SH-SY5Y (cell line): Measurements from ENCODE around the gene EML3.

Source experiments
- GATA2 ChIP-seq: IDR thresholded peaks from 2 replicates; pipeline ENCODE4 v1.6.1; 2011; ENCODE audit warnings: mild to moderate bottlenecking, low read depth, low read length
- GATA3 ChIP-seq: IDR thresholded peaks from 2 replicates; pipeline ENCODE4 v1.6.1; 2011; ENCODE audit warnings: low read depth, mild to moderate bottlenecking, low read length, moderate library complexity

The EML3 gene

DNA sequence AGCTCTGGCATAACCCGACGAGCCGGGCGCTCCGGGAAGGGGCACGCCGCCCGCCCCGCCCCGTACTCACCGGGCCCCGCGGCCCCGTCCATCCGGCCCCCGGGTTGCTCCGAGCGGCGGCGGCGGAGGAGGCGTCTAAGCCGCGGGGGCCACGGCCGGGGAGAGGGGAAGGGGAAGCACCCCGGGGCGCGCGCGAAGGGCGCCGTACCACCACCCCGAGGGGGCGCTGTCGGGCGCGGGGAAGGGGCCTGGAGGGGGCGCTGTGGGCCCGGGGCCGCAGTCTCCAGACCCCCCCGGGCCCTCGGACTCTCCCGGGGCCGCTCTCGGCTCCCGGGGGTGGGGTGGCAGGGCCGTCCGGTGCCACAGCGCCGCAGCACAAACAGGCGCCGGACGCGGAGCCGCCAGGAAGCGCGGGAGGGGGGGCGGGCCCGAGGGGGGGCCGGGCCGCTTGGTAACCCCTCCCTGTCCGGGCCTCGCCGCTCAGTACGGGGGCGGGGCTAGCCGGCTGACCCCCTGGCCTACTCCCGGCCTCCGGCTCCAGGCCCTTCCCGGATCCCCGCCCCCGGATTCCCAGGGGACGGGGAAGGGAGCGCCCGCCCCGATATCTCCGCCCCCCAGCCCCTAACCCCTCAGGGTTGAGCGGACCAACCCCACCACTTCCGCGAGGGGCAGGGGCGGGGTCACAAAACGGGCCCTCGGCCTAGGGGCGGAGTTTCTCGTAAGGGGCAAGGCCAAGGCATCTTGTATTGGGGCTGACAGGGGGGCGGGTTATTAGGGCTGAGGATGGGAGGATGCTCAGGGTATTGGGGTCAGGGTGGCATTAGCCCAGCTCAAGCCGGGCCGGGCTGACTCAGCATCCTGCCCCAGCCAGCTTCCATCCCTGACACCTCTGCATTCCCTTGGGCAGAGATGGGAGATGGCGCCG is at the start of gene EML3, which contains the start of gene ROM1:
EML3 (minus strand) TSS at position 410 of the 925 bp plus-strand sequence; CDS start at position 92, 318 bp downstream.
ROM1 (plus strand) TSS at position 892 of the 925 bp plus-strand sequence; CDS start at position 917, 25 bp downstream.
- TF ChIP-seq GATA3 = no peak
- TF ChIP-seq GATA2 = no peak

GRCh38 chr11:62656796-62657429 is 44.3 kb upstream of the EML3 start:
- no peak for TF ChIP-seq GATA3
- no peak for TF ChIP-seq GATA2

- TF ChIP-seq GATA2 (no peak), GATA3 (no peak)
Measured at GRCh38 chr11:62654297-62654696, 41.7 kb upstream of the EML3 start.

GRCh38 chr11:62652161-62653006 is 39.8 kb upstream of the EML3 start:
- TF ChIP-seq GATA2 (no peak), GATA3 (no peak)

DNA sequence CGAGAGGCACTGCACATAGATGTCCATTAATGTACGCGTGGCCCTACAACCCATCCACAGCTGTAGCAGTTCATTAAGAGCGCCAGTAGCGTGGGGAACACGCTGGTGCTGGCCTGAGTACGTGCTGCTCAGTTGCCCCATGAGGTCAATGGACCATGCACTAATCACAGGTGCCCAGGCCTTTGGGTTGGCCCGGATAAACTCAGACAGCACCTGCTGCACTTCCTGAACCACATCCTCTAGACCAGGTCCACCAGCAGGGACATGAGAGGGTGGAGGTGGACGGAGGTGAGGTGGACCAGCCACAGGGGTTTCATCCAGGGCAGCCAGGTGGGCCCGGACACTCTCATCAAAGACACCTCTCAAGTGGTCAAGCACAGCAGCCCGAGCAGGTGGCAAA is 36.9 kb upstream of the EML3 start:
- TF ChIP-seq GATA2 (no peak), GATA3 (no peak)

GRCh38 chr11:62648967-62649364 is 36.4 kb upstream of the EML3 start:
- TF ChIP-seq GATA2 (no peak), GATA3 (no peak)

DNA sequence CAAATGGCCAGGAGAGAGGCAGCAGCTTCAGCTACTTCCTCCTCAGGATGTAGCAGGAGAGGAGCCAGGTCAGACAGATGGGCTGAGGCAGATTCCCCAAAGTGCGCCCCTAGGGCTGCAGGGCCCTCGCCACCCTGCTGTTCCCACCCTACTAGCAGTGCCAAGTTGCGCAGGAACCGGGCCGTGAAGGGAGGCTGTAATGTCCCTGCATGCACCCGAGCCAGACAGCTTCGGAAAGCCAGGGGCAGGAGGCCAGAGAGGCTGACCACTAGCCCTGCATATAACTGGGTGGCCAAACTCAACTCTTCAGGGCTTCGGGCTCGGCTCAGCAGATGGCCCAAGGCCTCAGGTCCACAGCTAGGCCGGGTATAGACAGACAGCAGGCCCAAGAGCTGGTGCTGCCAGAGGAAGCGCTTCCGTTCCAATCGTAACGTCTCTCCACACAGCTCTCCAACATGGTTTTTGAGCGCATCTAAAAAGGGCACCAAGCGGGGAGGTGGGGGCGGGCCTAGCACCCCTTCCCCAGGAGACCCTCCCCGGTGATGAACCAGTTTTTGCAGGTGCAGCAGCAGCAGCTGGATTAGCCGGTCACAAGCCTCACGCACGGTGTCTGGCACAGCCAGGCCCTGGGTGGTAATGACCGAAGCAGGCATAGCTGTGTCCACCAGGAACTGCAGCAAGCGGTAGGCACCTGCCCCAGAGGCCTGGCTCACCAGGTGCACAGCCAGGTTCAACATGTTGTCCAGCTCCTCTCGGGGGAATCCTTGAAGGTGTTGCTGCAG is 35.8 kb upstream of the EML3 start:
- TF ChIP-seq GATA2 = no peak
- no peak for TF ChIP-seq GATA3

- TF ChIP-seq GATA3 = no peak
- no peak for TF ChIP-seq GATA2
Measured at GRCh38 chr11:62647609-62648005, 35.0 kb upstream of the EML3 start.

GRCh38 chr11:62646825-62647608 is 34.4 kb upstream of the EML3 start:
- TF ChIP-seq GATA2 (no peak), GATA3 (no peak)

GRCh38 chr11:62645946-62646824 is 33.6 kb upstream of the EML3 start, which contains the start of gene GANAB:
GANAB (minus strand) TSS chr11:62646613; CDS start chr11:62646599, 14 bp downstream.
- no peak for TF ChIP-seq GATA2
- TF ChIP-seq GATA3 = no peak

DNA sequence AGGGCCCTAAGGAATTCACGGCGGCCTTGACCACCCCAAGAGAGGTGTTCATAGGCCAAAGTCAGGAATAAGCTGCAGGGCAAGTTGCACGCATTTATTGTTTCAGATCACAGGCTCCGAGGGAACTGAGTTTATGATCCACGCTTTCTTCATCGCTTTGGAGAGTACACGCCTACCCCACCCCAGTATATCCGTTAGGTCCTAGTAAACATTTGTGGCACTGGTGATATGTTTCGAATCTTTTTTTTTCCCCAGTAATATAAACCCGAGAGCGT is 33.0 kb upstream of the EML3 start:
- TF ChIP-seq GATA3 (no peak), GATA2 (no peak; the same call in 1 of the 2 replicates)

GRCh38 chr11:62644220-62644619 is 31.6 kb upstream of the EML3 start:
- TF ChIP-seq GATA3 = no peak
